SU-DHL-6 (cell line): ENCODE measurements around the gene LRATD1.

Source experiments
- H2AFZ ChIP-seq: fragments of 200-600 bp; sonication (generic); 2 replicates; pipeline ENCODE4 v1.6.1; 2014; ENCODE audit warnings: low read depth, mild to moderate bottlenecking, moderate library complexity, mixed read lengths, antibody characterized with exemption, low read length; ENCODE audit not compliant: severe bottlenecking
- H3F3A ChIP-seq: fragments of 200-600 bp; shearing (Covaris generic); 2 replicates; pipeline ENCODE4 v1.6.0; 2016; ENCODE audit warnings: antibody characterized with exemption, mild to moderate bottlenecking; ENCODE audit not compliant: insufficient read depth
- H3K27ac ChIP-seq: fragments of 200-600 bp; sonication (generic); 2 replicates; pipeline ENCODE4 v1.5.1; 2016; ENCODE audit warnings: low read depth, mild to moderate bottlenecking, low read length, moderate library complexity, mixed read lengths
- H3K27me3 ChIP-seq: fragments of 200-600 bp; sonication (generic), shearing (Covaris generic); 2 replicates; pipeline ENCODE4 v1.6.0; 2014; ENCODE audit warnings: mild to moderate bottlenecking, low read length
- H3K36me3 ChIP-seq: fragments of 200-600 bp; sonication (generic); 2 replicates; pipeline ENCODE4 v1.6.1; 2014; ENCODE audit warnings: mild to moderate bottlenecking, low read length, mixed read lengths
- H3K4me2 ChIP-seq: fragments of 300-600, 200-600 bp; shearing (Covaris generic), sonication (generic); 2 replicates; pipeline ENCODE4 v1.6.0; 2014; ENCODE audit warnings: low read length, low read depth, mild to moderate bottlenecking; ENCODE audit not compliant: poor library complexity, severe bottlenecking
- H3K4me3 ChIP-seq: fragments of 200-600 bp; sonication (generic); 2 replicates; pipeline ENCODE4 v1.5.1; 2014; ENCODE audit warnings: antibody characterized with exemption, low read length, mild to moderate bottlenecking, mixed read lengths; ENCODE audit not compliant: insufficient read depth, poor library complexity, severe bottlenecking
- H3K79me2 ChIP-seq: fragments of 200-600 bp; sonication (generic); 2 replicates; pipeline ENCODE4 v1.6.1; 2014; ENCODE audit warnings: mild to moderate bottlenecking, low read length, moderate library complexity; ENCODE audit not compliant: insufficient read depth
- H3K9ac ChIP-seq: fragments of 200-600 bp; sonication (generic); 2 replicates; pipeline ENCODE4 v1.7.0; 2014; ENCODE audit warnings: mild to moderate bottlenecking, low read length
- H3K9me2 ChIP-seq: fragments of 200-600 bp; sonication (generic); replicated peaks from 2 replicates; pipeline ENCODE4 v1.6.1; 2014; ENCODE audit warnings: low read length; ENCODE audit not compliant: insufficient read depth
- H3K9me3 ChIP-seq: fragments of 200-600 bp; sonication (generic); 2 replicates; pipeline ENCODE4 v1.6.1; 2014; ENCODE audit warnings: low read length, mixed read lengths; ENCODE audit not compliant: insufficient read depth
- H4K20me1 ChIP-seq: fragments of 200-600 bp; sonication (generic); 2 replicates; pipeline ENCODE4 v1.6.1; 2014; ENCODE audit warnings: low read depth, mild to moderate bottlenecking, antibody characterized with exemption, low read length, moderate library complexity, mixed read lengths
- CTCF ChIP-seq: fragments of 200-600 bp; sonication (generic); IDR thresholded peaks from one replicate; pipeline ENCODE4 v1.5.1; 2017; ENCODE audit warnings: antibody characterized with exemption, mild to moderate bottlenecking, low read length, moderate library complexity; ENCODE audit not compliant: insufficient read depth, poor library complexity, severe bottlenecking
- EZH2phosphoT487 ChIP-seq: fragments of 200-600 bp; sonication (generic), shearing (Covaris generic); conservative IDR thresholded peaks from 2 replicates; pipeline ENCODE4 v1.6.1; 2018; ENCODE audit warnings: mild to moderate bottlenecking, antibody characterized with exemption, low read length, moderate library complexity, mixed read lengths

The LRATD1 gene

DNA sequence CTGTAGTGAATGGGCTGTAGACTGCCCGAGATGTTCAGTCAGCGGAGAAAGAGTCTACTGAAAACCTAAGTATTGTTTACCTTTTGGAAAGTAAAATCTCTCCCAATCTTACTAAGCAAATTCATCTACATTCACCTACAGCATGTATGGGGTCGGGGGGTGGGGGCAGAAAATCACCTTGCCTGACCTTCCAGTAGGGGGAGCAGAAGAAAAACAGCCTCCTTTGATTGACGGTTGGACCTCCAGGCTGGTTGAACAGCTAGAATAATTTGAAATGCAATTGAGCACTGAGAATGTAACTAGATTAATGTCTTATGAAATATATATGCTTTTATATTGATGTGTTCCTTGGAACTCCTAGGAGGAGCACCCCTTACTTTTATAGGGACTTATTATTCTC lies 10.0 kb downstream of the LRATD1 start:
- no peaks in the 10 kb centered on the region for H3K9me2 ChIP-seq
- H3K9ac ChIP-seq: no peak overlapping the region
- H3K9me3 ChIP-seq: no peaks in the 10 kb centered on the region
- no peaks in the 10 kb centered on the region for H4K20me1 ChIP-seq
- no peaks in the 10 kb centered on the region for H3K27me3 ChIP-seq
- no peak overlapping the region for H3K4me2 ChIP-seq
- no peaks in the 10 kb centered on the region for H3F3A ChIP-seq
- no peaks in the 10 kb centered on the region for H3K79me2 ChIP-seq
- no peaks in the 10 kb centered on the region for H3K36me3 ChIP-seq
- no peak overlapping the region for H3K4me3 ChIP-seq
- H2AFZ ChIP-seq: no peak overlapping the region
- TF ChIP-seq CTCF (peak; percentile 10), EZH2phosphoT487 (no peak)
- H3K27ac ChIP-seq: no peak overlapping the region

- TF ChIP-seq CTCF (no peak), EZH2phosphoT487 (no peak)
- no peaks in the 10 kb centered on the region for H3K27me3 ChIP-seq
- no peak overlapping the region for H2AFZ ChIP-seq
- H3K79me2 ChIP-seq: no peaks in the 10 kb centered on the region
- H3F3A ChIP-seq: no peaks in the 10 kb centered on the region
- no peak overlapping the region for H3K9ac ChIP-seq
- H3K27ac ChIP-seq: no peak overlapping the region
- H3K4me3 ChIP-seq: no peak overlapping the region
- H3K36me3 ChIP-seq: no peaks in the 10 kb centered on the region
- no peaks in the 10 kb centered on the region for H3K9me2 ChIP-seq
- H4K20me1 ChIP-seq: no peaks in the 10 kb centered on the region
- H3K9me3 ChIP-seq: no peaks in the 10 kb centered on the region
- H3K4me2 ChIP-seq: no peak overlapping the region
Observed at GRCh38 chr2:14647714-14648113, 15.2 kb downstream of the LRATD1 start.

GRCh38 chr2:14650066-14650465 lies 17.5 kb downstream of the LRATD1 start:
- H3K27me3 ChIP-seq: no peaks in the 10 kb centered on the region
- H3K36me3 ChIP-seq: no peaks in the 10 kb centered on the region
- no peak overlapping the region for H3K4me3 ChIP-seq
- H4K20me1 ChIP-seq: no peaks in the 10 kb centered on the region
- H3K9ac ChIP-seq: no peak overlapping the region
- no peak for TF ChIP-seq EZH2phosphoT487
- no peak for TF ChIP-seq CTCF
- H3K27ac ChIP-seq: no peak overlapping the region
- no peaks in the 10 kb centered on the region for H3K79me2 ChIP-seq
- H3F3A ChIP-seq: no peaks in the 10 kb centered on the region
- no peak overlapping the region for H3K4me2 ChIP-seq
- no peaks in the 10 kb centered on the region for H3K9me2 ChIP-seq
- no peaks in the 10 kb centered on the region for H3K9me3 ChIP-seq
- H2AFZ ChIP-seq: no peak overlapping the region

- Histone ChIP-seq H3K4me3 (no peak overlapping the region), H3K27ac (no peak overlapping the region), H3K9me3 (no peaks in the 10 kb centered on the region), H3K79me2 (no peaks in the 10 kb centered on the region), H3F3A (no peaks in the 10 kb centered on the region), H4K20me1 (no peaks in the 10 kb centered on the region), H3K9ac (no peak overlapping the region), H3K4me2 (no peak overlapping the region), H3K27me3 (no peaks in the 10 kb centered on the region), H2AFZ (no peak overlapping the region), H3K36me3 (no peaks in the 10 kb centered on the region), H3K9me2 (no peaks in the 10 kb centered on the region)
- TF ChIP-seq EZH2phosphoT487 (no peak), CTCF (no peak)
Observed at GRCh38 chr2:14654835-14655282, 22.3 kb downstream of the LRATD1 start.
